Activated effector memory CD4-positive, alpha-beta T cell treated with anti-CD3 and anti-CD28 coated beads, Interleukin-2, amount 50 U/mL, for 16 hours (primary cell): ENCODE data around the gene YIPF1.
"Not testable (repeated sequence)": the region's sequence is repeated elsewhere in the genome, so short reads cannot be mapped to it uniquely, and the experiment has no call there.

Experiments
- DNase-seq: peaks from one replicate; pipeline ENCODE4 v3.0.0-alpha.2; 2020

The YIPF1 gene

GRCh38 chr1:53837646-53837923 lies 52.0 kb downstream of the YIPF1 start:
- DNase-seq, result no peak

- DNase-seq, result no peak
Observed at GRCh38 chr1:53835491-53835890, 54.1 kb downstream of the YIPF1 start.

- DNase-seq, result no peak
Observed at GRCh38 chr1:53834776-53835175, 54.8 kb downstream of the YIPF1 start.

GRCh38 chr1:53833393-53833792 lies 56.2 kb downstream of the YIPF1 start:
- DNase-seq, result no peak

GRCh38 chr1:53826367-53826766 lies 63.2 kb downstream of the YIPF1 start:
- DNase-seq, result no peak

- no peak for DNase-seq
Observed at GRCh38 chr1:53825306-53825705, 64.3 kb downstream of the YIPF1 start.

- DNase-seq, result no peak
Observed at GRCh38 chr1:53822931-53823330, 66.7 kb downstream of the YIPF1 start.

GRCh38 chr1:53821380-53821779 lies 68.2 kb downstream of the YIPF1 start:
- no peak for DNase-seq

- no peak for DNase-seq
Observed at GRCh38 chr1:53819387-53819786, 70.2 kb downstream of the YIPF1 start.

- DNase-seq, result not testable (repeated sequence)
Observed at GRCh38 chr1:53816584-53816983, 73.0 kb downstream of the YIPF1 start.

GRCh38 chr1:53815484-53815883 lies 74.1 kb downstream of the YIPF1 start:
- not testable (repeated sequence) for DNase-seq

GRCh38 chr1:53811414-53811851 lies 78.2 kb downstream of the YIPF1 start:
- DNase-seq, result no peak

- no peak for DNase-seq
Observed at GRCh38 chr1:53810497-53810896, 79.1 kb downstream of the YIPF1 start.

- no peak for DNase-seq
Observed at GRCh38 chr1:53810007-53810406, 79.6 kb downstream of the YIPF1 start.

GRCh38 chr1:53807916-53808315 lies 81.7 kb downstream of the YIPF1 start:
- DNase-seq, result no peak

- DNase-seq, result no peak
Observed at GRCh38 chr1:53804791-53805505, 84.6 kb downstream of the YIPF1 start.

GRCh38 chr1:53804181-53804580 lies 85.4 kb downstream of the YIPF1 start:
- DNase-seq, result no peak
